ENCODE measurements around the gene CXCL13. TPM values are rescaled to one million over a fixed set of nuclear protein-coding genes. Genes with fewer than 3 reads are reported as not detected.

Gene CXCL13
- total RNA-seq, 1 experiment from 2014 or later = not detected

- H3K9me3 ChIP-seq (ENCODE audit: control insufficient read depth, insufficient read depth, low read depth, low read length) = no peaks in the 10 kb centered on the region
- ATAC-seq (no peak), DNase-seq (ENCODE audit: low read depth, low spot score) (no peak)
- no peaks in the 10 kb centered on the region for H3K36me3 ChIP-seq (ENCODE audit: control insufficient read depth, insufficient read depth, low read length)
- intact Hi-C loops (cut with micrococcal nuclease; ENCODE audit: unreplicated experiment) (loop anchor here (5.0 kb wide), 1 partner anchor 214 kb away; no protein-coding TSS in a partner anchor), in situ Hi-C loops (cut with HindIII; ENCODE audit: low pct_unique_long_range_greater_than_20kb, low sequenced_read_pairs) (no loop called here)
- ChIA-PET POLR2A (no interaction called here), CTCF (interaction anchor here (0.6 kb wide), 1 partner anchor 235 kb away, joined by 14 read pairs; no protein-coding TSS in a partner anchor)
- H3K27me3 ChIP-seq (ENCODE audit: control insufficient read depth, insufficient read depth, low read length) = no peaks in the 10 kb centered on the region
- no peak for TF ChIP-seq CTCF (IDR thresholded peaks at IDR 0.05)
- no peak for TF ChIP-seq REST (IDR thresholded peaks at IDR 0.05; ENCODE audit: insufficient read depth in 1 of 2, low read depth in 2 of 2, low read length in 1 of 2)
- no peak for TF ChIP-seq POLR2AphosphoS5 (IDR thresholded peaks at IDR 0.05; ENCODE audit: low read depth, low read length)
- TF ChIP-seq SIN3A (IDR thresholded peaks at IDR 0.05; ENCODE audit: borderline replicate concordance, insufficient read depth, low read depth, low read length) = no peak
- no peak for TF ChIP-seq TCF7L2 (IDR thresholded peaks at IDR 0.05; ENCODE audit: low read depth, low read length)
- no peak overlapping the region for H3K4me3 ChIP-seq (ENCODE audit: low read depth in 2 of 2, low read length in 2 of 2)
- no peaks in the 10 kb centered on the region for H3K4me1 ChIP-seq (ENCODE audit: control insufficient read depth, insufficient read depth, low read length)
- no peak overlapping the region for H3K27ac ChIP-seq (ENCODE audit: low read length)
- BruUV-seq (replicated peaks) = no TSS peak
These were observed 3.9 kb upstream of the CXCL13 start for GRCh38 chr4:77601614-77602187.

GRCh38 chr4:77613267-77613666 lies 7.6 kb downstream of the CXCL13 start:
- DNase-seq (ENCODE audit: low read depth, low spot score) (no peak), ATAC-seq (no peak)
- intact Hi-C loops (cut with micrococcal nuclease; ENCODE audit: unreplicated experiment) = no loop called here
- BruUV-seq (replicated peaks) = no TSS peak
- H3K27ac ChIP-seq (ENCODE audit: low read length) = no peak overlapping the region
- no peaks in the 10 kb centered on the region; the same call in 1 of the 2 replicates for H3K27me3 ChIP-seq (ENCODE audit: control insufficient read depth, insufficient read depth, low read length)
- CTCF ChIA-PET = no interaction called here
- in situ Hi-C loops (cut with HindIII; ENCODE audit: low pct_unique_long_range_greater_than_20kb, low sequenced_read_pairs) = no loop called here
- no peak for TF ChIP-seq TCF7L2 (IDR thresholded peaks at IDR 0.05; ENCODE audit: low read depth, low read length)
- TF ChIP-seq POLR2AphosphoS5 (IDR thresholded peaks at IDR 0.05; ENCODE audit: low read depth, low read length) = no peak
- no peak for TF ChIP-seq SIN3A (IDR thresholded peaks at IDR 0.05; ENCODE audit: borderline replicate concordance, insufficient read depth, low read depth, low read length)
- no peaks in the 10 kb centered on the region for H3K36me3 ChIP-seq (ENCODE audit: control insufficient read depth, insufficient read depth, low read length)
- no peaks in the 10 kb centered on the region for H3K9me3 ChIP-seq (ENCODE audit: control insufficient read depth, insufficient read depth, low read depth, low read length)
- no peak overlapping the region for H3K4me3 ChIP-seq (ENCODE audit: low read depth in 2 of 2, low read length in 2 of 2)
- no peaks in the 10 kb centered on the region for H3K4me1 ChIP-seq (ENCODE audit: control insufficient read depth, insufficient read depth, low read length)
- POLR2A ChIA-PET = no interaction called here

GRCh38 chr4:77615153-77615552 lies 9.5 kb downstream of the CXCL13 start:
- Histone ChIP-seq H3K9me3 (ENCODE audit: control insufficient read depth, insufficient read depth, low read depth, low read length) (no peaks in the 10 kb centered on the region), H3K27ac (ENCODE audit: low read length) (no peak overlapping the region), H3K36me3 (ENCODE audit: control insufficient read depth, insufficient read depth, low read length) (no peaks in the 10 kb centered on the region), H3K27me3 (ENCODE audit: control insufficient read depth, insufficient read depth, low read length) (no peaks in the 10 kb centered on the region; the same call in 1 of the 2 replicates), H3K4me3 (ENCODE audit: low read depth in 2 of 2, low read length in 2 of 2) (no peak overlapping the region), H3K4me1 (ENCODE audit: control insufficient read depth, insufficient read depth, low read length) (no peaks in the 10 kb centered on the region)
- ChIA-PET POLR2A (interaction anchor here (0.7 kb wide), 1 partner anchor 563 kb away, joined by 7 read pairs; no protein-coding TSS in a partner anchor), CTCF (interaction anchor here (0.7 kb wide), 1 partner anchor 231 kb away, joined by 4 read pairs; no protein-coding TSS in a partner anchor)
- intact Hi-C loops (cut with micrococcal nuclease; ENCODE audit: unreplicated experiment) (loop anchor here (5.0 kb wide), 1 partner anchor 233 kb away; no protein-coding TSS in a partner anchor), in situ Hi-C loops (cut with HindIII; ENCODE audit: low pct_unique_long_range_greater_than_20kb, low sequenced_read_pairs) (no loop called here)
- DNase-seq (ENCODE audit: low read depth, low spot score) = no peak
- BruUV-seq (replicated peaks) = no TSS peak
- ATAC-seq = no peak
- TF ChIP-seq REST (IDR thresholded peaks at IDR 0.05; ENCODE audit: insufficient read depth in 1 of 2, low read depth in 2 of 2, low read length in 1 of 2) (no peak), CTCF (IDR thresholded peaks at IDR 0.05) (no peak), POLR2AphosphoS5 (IDR thresholded peaks at IDR 0.05; ENCODE audit: low read depth, low read length) (no peak), SIN3A (IDR thresholded peaks at IDR 0.05; ENCODE audit: borderline replicate concordance, insufficient read depth, low read depth, low read length) (no peak), TCF7L2 (IDR thresholded peaks at IDR 0.05; ENCODE audit: low read depth, low read length) (no peak)

Data from Panc1 (cell line).